Fibroblast of lung (primary cell): ENCODE results near the gene F3.

Experiments used
- EZH2 ChIP-seq: IDR thresholded peaks from 2 replicates; pipeline ENCODE4 v1.5.1; 2012; ENCODE audit warnings: low read length, control low read depth, mild to moderate bottlenecking; ENCODE audit errors: missing control alignments
- TF ChIP-seq, protein P1 (sequence below), 2 donors: IDR thresholded peaks in 1 of 2; conservative IDR thresholded peaks in 1 of 2; 1 replicate in 1 of 2; 2 replicates in 1 of 2; pipeline ENCODE4 v1.5.1; 2011 to 2012; ENCODE audit warnings: low read length in 2 of 2, control low read depth in 1 of 2, inconsistent platforms in 1 of 2, low read depth in 1 of 2, mild to moderate bottlenecking in 1 of 2

DNA sequence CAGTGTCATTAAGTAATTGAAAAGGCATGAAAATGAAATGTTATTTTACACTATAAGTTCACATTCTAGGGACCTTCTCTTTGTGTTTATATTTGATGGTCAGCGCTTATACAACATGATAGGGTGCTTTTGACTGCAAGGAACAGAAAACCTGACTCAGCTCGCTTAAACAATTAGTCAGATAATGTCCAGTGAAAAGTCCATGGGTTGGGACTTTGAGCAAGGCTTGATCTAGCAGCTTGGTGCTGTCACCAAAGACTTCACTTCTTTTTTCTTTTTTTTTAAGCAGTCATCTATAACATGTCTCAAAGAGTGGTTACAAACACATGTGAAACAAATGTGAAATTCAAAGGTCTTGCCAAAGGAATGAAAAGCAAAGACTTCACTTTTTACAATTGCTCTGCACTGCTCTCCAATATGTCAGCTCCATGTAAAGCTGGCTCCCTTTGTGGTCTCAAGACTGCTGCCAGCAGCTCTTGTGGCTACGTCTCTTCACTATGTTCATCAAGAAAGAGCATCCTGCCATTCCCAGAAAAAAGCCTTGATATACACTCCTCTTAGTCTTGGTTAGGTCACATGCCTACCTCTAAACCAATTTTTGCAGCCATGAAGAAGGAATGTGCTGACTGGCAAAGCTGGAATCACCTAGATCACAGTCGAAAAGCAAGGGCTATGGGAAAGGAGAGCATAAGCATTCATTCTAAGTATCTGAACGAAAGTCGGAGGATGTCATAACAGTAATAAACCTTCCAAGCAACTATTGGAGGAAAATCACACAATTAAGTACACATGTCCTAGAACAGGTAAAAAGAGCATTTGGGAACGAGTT, 15.2 kb downstream of the F3 start:
- TF ChIP-seq, protein P1, sequence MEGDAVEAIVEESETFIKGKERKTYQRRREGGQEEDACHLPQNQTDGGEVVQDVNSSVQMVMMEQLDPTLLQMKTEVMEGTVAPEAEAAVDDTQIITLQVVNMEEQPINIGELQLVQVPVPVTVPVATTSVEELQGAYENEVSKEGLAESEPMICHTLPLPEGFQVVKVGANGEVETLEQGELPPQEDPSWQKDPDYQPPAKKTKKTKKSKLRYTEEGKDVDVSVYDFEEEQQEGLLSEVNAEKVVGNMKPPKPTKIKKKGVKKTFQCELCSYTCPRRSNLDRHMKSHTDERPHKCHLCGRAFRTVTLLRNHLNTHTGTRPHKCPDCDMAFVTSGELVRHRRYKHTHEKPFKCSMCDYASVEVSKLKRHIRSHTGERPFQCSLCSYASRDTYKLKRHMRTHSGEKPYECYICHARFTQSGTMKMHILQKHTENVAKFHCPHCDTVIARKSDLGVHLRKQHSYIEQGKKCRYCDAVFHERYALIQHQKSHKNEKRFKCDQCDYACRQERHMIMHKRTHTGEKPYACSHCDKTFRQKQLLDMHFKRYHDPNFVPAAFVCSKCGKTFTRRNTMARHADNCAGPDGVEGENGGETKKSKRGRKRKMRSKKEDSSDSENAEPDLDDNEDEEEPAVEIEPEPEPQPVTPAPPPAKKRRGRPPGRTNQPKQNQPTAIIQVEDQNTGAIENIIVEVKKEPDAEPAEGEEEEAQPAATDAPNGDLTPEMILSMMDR (conservative IDR thresholded peaks at IDR 0.05 in 1 of 2, IDR thresholded peaks at IDR 0.05 in 1 of 2; ENCODE audit: low read depth in 1 of 2, low read length in 2 of 2), result no peak
- no peak for TF ChIP-seq EZH2
